ENCODE data around the gene EIPR1. TPM values are rescaled to one million over a fixed set of nuclear protein-coding genes. Genes with fewer than 3 reads are reported as not detected.

EIPR1 gene
- total and polyA plus RNA-seq, 2 of the 13 experiments (the other 11 are each of a cell fraction or from before 2014, with no cell fraction given), result 70.0 to 96.3 TPM

DNA sequence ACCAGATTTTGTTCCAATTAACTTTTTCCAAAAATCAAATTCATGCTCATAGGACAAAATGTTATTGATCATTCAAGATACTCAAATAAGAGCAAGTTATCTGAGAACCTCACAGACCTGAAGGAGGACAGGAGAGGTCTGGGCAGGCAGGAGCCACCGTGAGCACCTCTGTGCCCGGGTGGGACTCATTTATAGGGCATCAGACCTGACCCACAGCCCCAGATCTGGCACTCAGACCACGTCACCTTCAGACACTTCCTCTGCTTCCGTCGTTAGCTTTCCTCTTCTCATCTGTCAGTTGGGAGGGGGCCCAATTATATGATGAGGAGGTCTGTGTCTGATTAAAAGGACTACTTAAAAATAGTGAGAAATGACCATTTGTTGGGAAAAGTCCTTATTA is 169.4 kb downstream of the EIPR1 start:
- CTCF ChIA-PET (ENCODE audit: low intra/inter-chr PET ratio, low total read pairs), result no interaction called here
- H2AFZ ChIP-seq (ENCODE audit: low read length), result no peak overlapping the region
- ATAC-seq, result no peak
- H3K36me3 ChIP-seq (replicated peaks in 1 of 2; ENCODE audit: control insufficient read depth in 1 of 2, insufficient read depth in 2 of 2, low read length in 2 of 2), result peaks cover 5 to 43% of the 10 kb centered on the region in 2 experiments; a peak in 4 of 5 replicates
- no peak overlapping the region for H3K27ac ChIP-seq (ENCODE audit: extremely low read length, insufficient read depth, low read length)
- H4K20me1 ChIP-seq (ENCODE audit: insufficient read depth, low read length), result no peaks in the 10 kb centered on the region; the same call in 1 of the 2 replicates
- no peak overlapping the region for H3K4me3 ChIP-seq (replicated peaks in 1 of 3; ENCODE audit: insufficient read depth in 1 of 3, low read depth in 2 of 3, low read length in 3 of 3)
- WGBS (ENCODE audit: low lambda C conversion rate), result 98% methylated on average over 5 of the region's 5 CpGs
- no TSS peak for BruUV-seq (replicated peaks)
- no peak for FAIRE-seq
- no peaks in the 10 kb centered on the region for H3K27me3 ChIP-seq (ENCODE audit: control insufficient read depth in 1 of 2, insufficient read depth in 2 of 2, low read length in 2 of 2)
- no peak overlapping the region for H3K9ac ChIP-seq (ENCODE audit: insufficient read depth, low read depth, low read length)
- in situ Hi-C loops (cut with HindIII; ENCODE audit: extremely low pct_ligation_motif_present, low pct_unique_long_range_greater_than_20kb), result no loop called here
- no peaks in the 10 kb centered on the region for H3K9me3 ChIP-seq (ENCODE audit: low read length)
- DNase-seq (ENCODE audit: low spot score), result no peak
- POLR2A ChIA-PET, result no interaction called here
- H3K4me2 ChIP-seq (ENCODE audit: low read depth, low read length), result no peak overlapping the region
- no peaks in the 10 kb centered on the region for H3K79me2 ChIP-seq (ENCODE audit: insufficient read depth, low read length)
- TF ChIP-seq TBL1XR1 (IDR thresholded peaks at IDR 0.05; ENCODE audit: borderline replicate concordance, low read length, partially characterized antibody) (no peak), ERF (CRISPR knock-in tag; IDR thresholded peaks at IDR 0.05) (no peak), FOXM1 (CRISPR knock-in tag; IDR thresholded peaks at IDR 0.05) (no peak), FOXA3 (CRISPR knock-in tag; IDR thresholded peaks at IDR 0.05) (no peak), ZNF672 (CRISPR knock-in tag; IDR thresholded peaks at IDR 0.05) (no peak), MTF1 (CRISPR knock-in tag; IDR thresholded peaks at IDR 0.05) (no peak)
- TF ChIP-seq, protein P1, sequence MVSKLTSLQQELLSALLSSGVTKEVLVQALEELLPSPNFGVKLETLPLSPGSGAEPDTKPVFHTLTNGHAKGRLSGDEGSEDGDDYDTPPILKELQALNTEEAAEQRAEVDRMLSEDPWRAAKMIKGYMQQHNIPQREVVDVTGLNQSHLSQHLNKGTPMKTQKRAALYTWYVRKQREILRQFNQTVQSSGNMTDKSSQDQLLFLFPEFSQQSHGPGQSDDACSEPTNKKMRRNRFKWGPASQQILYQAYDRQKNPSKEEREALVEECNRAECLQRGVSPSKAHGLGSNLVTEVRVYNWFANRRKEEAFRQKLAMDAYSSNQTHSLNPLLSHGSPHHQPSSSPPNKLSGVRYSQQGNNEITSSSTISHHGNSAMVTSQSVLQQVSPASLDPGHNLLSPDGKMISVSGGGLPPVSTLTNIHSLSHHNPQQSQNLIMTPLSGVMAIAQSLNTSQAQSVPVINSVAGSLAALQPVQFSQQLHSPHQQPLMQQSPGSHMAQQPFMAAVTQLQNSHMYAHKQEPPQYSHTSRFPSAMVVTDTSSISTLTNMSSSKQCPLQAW (CRISPR knock-in tag; IDR thresholded peaks at IDR 0.05), result no peak
- TF ChIP-seq, protein P2, sequence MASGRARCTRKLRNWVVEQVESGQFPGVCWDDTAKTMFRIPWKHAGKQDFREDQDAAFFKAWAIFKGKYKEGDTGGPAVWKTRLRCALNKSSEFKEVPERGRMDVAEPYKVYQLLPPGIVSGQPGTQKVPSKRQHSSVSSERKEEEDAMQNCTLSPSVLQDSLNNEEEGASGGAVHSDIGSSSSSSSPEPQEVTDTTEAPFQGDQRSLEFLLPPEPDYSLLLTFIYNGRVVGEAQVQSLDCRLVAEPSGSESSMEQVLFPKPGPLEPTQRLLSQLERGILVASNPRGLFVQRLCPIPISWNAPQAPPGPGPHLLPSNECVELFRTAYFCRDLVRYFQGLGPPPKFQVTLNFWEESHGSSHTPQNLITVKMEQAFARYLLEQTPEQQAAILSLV (CRISPR knock-in tag; IDR thresholded peaks at IDR 0.05; ENCODE audit: borderline replicate concordance), result no peak
- TF ChIP-seq, protein P3, sequence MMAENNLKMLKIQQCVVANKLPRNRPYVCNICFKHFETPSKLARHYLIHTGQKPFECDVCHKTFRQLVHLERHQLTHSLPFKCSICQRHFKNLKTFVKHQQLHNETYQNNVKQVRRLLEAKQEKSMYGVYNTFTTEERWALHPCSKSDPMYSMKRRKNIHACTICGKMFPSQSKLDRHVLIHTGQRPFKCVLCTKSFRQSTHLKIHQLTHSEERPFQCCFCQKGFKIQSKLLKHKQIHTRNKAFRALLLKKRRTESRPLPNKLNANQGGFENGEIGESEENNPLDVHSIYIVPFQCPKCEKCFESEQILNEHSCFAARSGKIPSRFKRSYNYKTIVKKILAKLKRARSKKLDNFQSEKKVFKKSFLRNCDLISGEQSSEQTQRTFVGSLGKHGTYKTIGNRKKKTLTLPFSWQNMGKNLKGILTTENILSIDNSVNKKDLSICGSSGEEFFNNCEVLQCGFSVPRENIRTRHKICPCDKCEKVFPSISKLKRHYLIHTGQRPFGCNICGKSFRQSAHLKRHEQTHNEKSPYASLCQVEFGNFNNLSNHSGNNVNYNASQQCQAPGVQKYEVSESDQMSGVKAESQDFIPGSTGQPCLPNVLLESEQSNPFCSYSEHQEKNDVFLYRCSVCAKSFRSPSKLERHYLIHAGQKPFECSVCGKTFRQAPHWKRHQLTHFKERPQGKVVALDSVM (CRISPR knock-in tag; IDR thresholded peaks at IDR 0.05), result no peak
- intact Hi-C loops (cut with micrococcal nuclease; ENCODE audit: unreplicated experiment), result no loop called here
- no peaks in the 10 kb centered on the region for H3K4me1 ChIP-seq (ENCODE audit: insufficient read depth, low read length)

Data from HepG2 (cell line).